Fibroblast of gingiva (primary cell): ENCODE measurements around the gene PADI2.
A peak's percentile ranks its signal among the peaks of the same experiment; 100 is the strongest.
"Not testable (repeated sequence)": the region's sequence is repeated elsewhere in the genome, so short reads cannot be mapped to it uniquely, and the experiment has no call there.

Experiments
- DNase-seq: peaks from one replicate; pipeline ENCODE4 v3.0.0-alpha.2; 2011; ENCODE audit warnings: low read depth

Gene PADI2

GRCh38 chr1:17081439-17081838, 37.8 kb downstream of the PADI2 start:
- no peak for DNase-seq

GRCh38 chr1:17080880-17081279, 38.4 kb downstream of the PADI2 start:
- no peak for DNase-seq

GRCh38 chr1:17080085-17080759, 39.0 kb downstream of the PADI2 start:
- DNase-seq = no peak

- DNase-seq = no peak
Measured at GRCh38 chr1:17078991-17079868, 40.0 kb downstream of the PADI2 start.

GRCh38 chr1:17075470-17076255, 43.6 kb downstream of the PADI2 start:
- no peak for DNase-seq

GRCh38 chr1:17071794-17072193, 47.5 kb downstream of the PADI2 start:
- DNase-seq = no peak

- DNase-seq = no peak
Measured at GRCh38 chr1:17070163-17070525, 49.1 kb downstream of the PADI2 start.

- DNase-seq = no peak
Measured at GRCh38 chr1:17069452-17070162, 49.6 kb downstream of the PADI2 start.

- no peak for DNase-seq
Measured at GRCh38 chr1:17068789-17069188, 50.5 kb downstream of the PADI2 start.

- no peak for DNase-seq
Measured at GRCh38 chr1:17067465-17068240, 51.6 kb downstream of the PADI2 start.

- no peak for DNase-seq
Measured at GRCh38 chr1:17067069-17067426, 52.2 kb downstream of the PADI2 start.

GRCh38 chr1:17066361-17067068, 52.7 kb downstream of the PADI2 start:
- no peak for DNase-seq

GRCh38 chr1:17065666-17066065, 53.6 kb downstream of the PADI2 start:
- no peak for DNase-seq

GRCh38 chr1:17062751-17063150, 56.5 kb downstream of the PADI2 start:
- not testable (repeated sequence) for DNase-seq

GRCh38 chr1:17061892-17062291, 57.4 kb downstream of the PADI2 start:
- no peak for DNase-seq

GRCh38 chr1:17061486-17061885, 57.8 kb downstream of the PADI2 start:
- no peak for DNase-seq

GRCh38 chr1:17060306-17060749, 58.9 kb downstream of the PADI2 start:
- no peak for DNase-seq

GRCh38 chr1:17059391-17060305, 59.6 kb downstream of the PADI2 start:
- peak; percentile 55 for DNase-seq

GRCh38 chr1:17056551-17056950, 62.7 kb downstream of the PADI2 start:
- DNase-seq = no peak

GRCh38 chr1:17055801-17056200, 63.5 kb downstream of the PADI2 start:
- no peak for DNase-seq
